HG02943 (cell line): ENCODE measurements around the gene DAPK1.

Experiments used
- ATAC-seq: cut with Tn5 transposase; IDR thresholded peaks from one replicate; pipeline ENCODE4 v1.9.1; 2021; ENCODE audit warnings: mild to moderate bottlenecking, low read depth, moderate library complexity; ENCODE audit not compliant: unreplicated experiment

DAPK1 gene

GRCh38 chr9:87702921-87703320 lies 205.3 kb downstream of the DAPK1 start:
- no peak for ATAC-seq

GRCh38 chr9:87703636-87704276 lies 206.1 kb downstream of the DAPK1 start:
- ATAC-seq, result no peak

- ATAC-seq, result no peak
Observed at GRCh38 chr9:87704342-87704741, 206.7 kb downstream of the DAPK1 start.

GRCh38 chr9:87706066-87706739 lies 208.5 kb downstream of the DAPK1 start:
- ATAC-seq, result no peak

GRCh38 chr9:87707805-87708506 lies 210.3 kb downstream of the DAPK1 start:
- no peak for ATAC-seq

GRCh38 chr9:87708546-87708945 lies 210.9 kb downstream of the DAPK1 start:
- no peak for ATAC-seq

- ATAC-seq, result no peak
Observed at GRCh38 chr9:87708986-87709728, 211.5 kb downstream of the DAPK1 start.

GRCh38 chr9:87710443-87710842 lies 212.8 kb downstream of the DAPK1 start:
- no peak for ATAC-seq

GRCh38 chr9:87711857-87712800 lies 214.5 kb downstream of the DAPK1 start:
- ATAC-seq, result no peak

GRCh38 chr9:87712801-87713277 lies 215.2 kb downstream of the DAPK1 start:
- no peak for ATAC-seq

GRCh38 chr9:87713278-87713987 lies 215.8 kb downstream of the DAPK1 start:
- ATAC-seq, result no peak

GRCh38 chr9:87713988-87714330 lies 216.3 kb downstream of the DAPK1 start:
- ATAC-seq, result no peak

- no peak for ATAC-seq
Observed at GRCh38 chr9:87714819-87715218, 217.2 kb downstream of the DAPK1 start.

- ATAC-seq, result no peak
Observed at GRCh38 chr9:87716141-87716540, 218.5 kb downstream of the DAPK1 start.

- no peak for ATAC-seq
Observed at GRCh38 chr9:87717456-87717855, 219.8 kb downstream of the DAPK1 start.

- no peak for ATAC-seq
Observed at GRCh38 chr9:87718231-87718630, 220.6 kb downstream of the DAPK1 start.

GRCh38 chr9:87718852-87719612 lies 221.4 kb downstream of the DAPK1 start:
- ATAC-seq, result no peak

GRCh38 chr9:87720173-87720572 lies 222.5 kb downstream of the DAPK1 start:
- no peak for ATAC-seq
